BE2C (cell line): ENCODE measurements around the gene ZNF358.

ENCODE experiments used
- DNase-seq: peaks from one replicate; pipeline ENCODE4 v3.0.0-alpha.2; 2020
- H3K27me3 ChIP-seq: fragments of 250-450 bp; sonication (Bioruptor Pico); 2 replicates; pipeline ENCODE4 v1.5.1; 2020; ENCODE audit warnings: mild to moderate bottlenecking
- H3K36me3 ChIP-seq: fragments of 250-450 bp; sonication (Bioruptor Pico); 2 replicates; pipeline ENCODE4 v1.5.1; 2020; ENCODE audit warnings: mild to moderate bottlenecking
- H3K4me1 ChIP-seq: fragments of 250-450 bp; sonication (Bioruptor Pico); 2 replicates; pipeline ENCODE4 v1.5.1; 2020
- H3K4me3 ChIP-seq: 2 replicates; pipeline ENCODE4 v1.5.1; 2011; ENCODE audit warnings: low read depth, low read length
- H3K9me3 ChIP-seq: fragments of 250-450 bp; sonication (Bioruptor Pico); 2 replicates; pipeline ENCODE4 v1.5.1; 2020
- CTCF ChIP-seq: IDR thresholded peaks from 2 replicates; pipeline ENCODE4 v1.5.1; 2012; ENCODE audit warnings: mild to moderate bottlenecking, low read depth, low read length

The ZNF358 gene

GRCh38 chr19:7471696-7472615 is 43.9 kb upstream of the ZNF358 start:
- Histone ChIP-seq H3K27me3 (no peaks in the 10 kb centered on the region), H3K9me3 (no peaks in the 10 kb centered on the region), H3K4me1 (no peaks in the 10 kb centered on the region), H3K4me3 (no peak overlapping the region), H3K36me3 (no peaks in the 10 kb centered on the region; the same call in 1 of the 2 replicates)
- no peak for DNase-seq
- TF ChIP-seq CTCF, result no peak

- no peak for TF ChIP-seq CTCF
These were observed 40.2 kb upstream of the ZNF358 start for GRCh38 chr19:7475665-7476064.

GRCh38 chr19:7476241-7476640 is 39.7 kb upstream of the ZNF358 start:
- no peaks in the 10 kb centered on the region for H3K9me3 ChIP-seq
- no peak for TF ChIP-seq CTCF
- no peaks in the 10 kb centered on the region for H3K27me3 ChIP-seq

More at GRCh38 chr19:7475665-7476064, 40.2 kb upstream of the ZNF358 start:
- Histone ChIP-seq H3K4me3 (no peak overlapping the region), H3K4me1 (no peaks in the 10 kb centered on the region), H3K9me3 (no peaks in the 10 kb centered on the region), H3K27me3 (no peaks in the 10 kb centered on the region), H3K36me3 (no peaks in the 10 kb centered on the region)
- DNase-seq, result no peak

GRCh38 chr19:7476777-7477494 is 39.0 kb upstream of the ZNF358 start:
- Histone ChIP-seq H3K9me3 (no peaks in the 10 kb centered on the region), H3K4me1 (no peaks in the 10 kb centered on the region), H3K4me3 (no peak overlapping the region), H3K27me3 (no peaks in the 10 kb centered on the region), H3K36me3 (no peaks in the 10 kb centered on the region)
- DNase-seq, result no peak
- TF ChIP-seq CTCF, result no peak

More at GRCh38 chr19:7476241-7476640, 39.7 kb upstream of the ZNF358 start:
- no peak for DNase-seq
- no peak overlapping the region for H3K4me3 ChIP-seq
- no peaks in the 10 kb centered on the region for H3K4me1 ChIP-seq
- no peaks in the 10 kb centered on the region for H3K36me3 ChIP-seq

- no peak for TF ChIP-seq CTCF
- no peaks in the 10 kb centered on the region for H3K9me3 ChIP-seq
- no peak overlapping the region for H3K4me3 ChIP-seq
- no peaks in the 10 kb centered on the region for H3K36me3 ChIP-seq
- no peak for DNase-seq
- H3K4me1 ChIP-seq, result peaks cover 3% of the 10 kb centered on the region
- no peaks in the 10 kb centered on the region for H3K27me3 ChIP-seq
These were observed 38.1 kb upstream of the ZNF358 start for GRCh38 chr19:7477758-7478157.
